HG03565 (cell line): ENCODE results near the gene NUP188.

Experiments used
- ATAC-seq: cut with Tn5 transposase; IDR thresholded peaks from one replicate; pipeline ENCODE4 v1.9.1; 2021; ENCODE audit warnings: mild to moderate bottlenecking, moderate library complexity; ENCODE audit not compliant: unreplicated experiment

NUP188 gene

DNA sequence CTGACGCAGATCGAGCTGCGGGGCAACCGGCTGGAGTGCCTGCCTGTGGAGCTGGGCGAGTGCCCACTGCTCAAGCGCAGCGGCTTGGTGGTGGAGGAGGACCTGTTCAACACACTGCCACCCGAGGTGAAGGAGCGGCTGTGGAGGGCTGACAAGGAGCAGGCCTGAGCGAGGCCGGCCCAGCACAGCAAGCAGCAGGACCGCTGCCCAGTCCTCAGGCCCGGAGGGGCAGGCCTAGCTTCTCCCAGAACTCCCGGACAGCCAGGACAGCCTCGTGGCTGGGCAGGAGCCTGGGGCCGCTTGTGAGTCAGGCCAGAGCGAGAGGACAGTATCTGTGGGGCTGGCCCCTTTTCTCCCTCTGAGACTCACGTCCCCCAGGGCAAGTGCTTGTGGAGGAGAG is 31.3 kb upstream of the NUP188 start:
- no peak for ATAC-seq

DNA sequence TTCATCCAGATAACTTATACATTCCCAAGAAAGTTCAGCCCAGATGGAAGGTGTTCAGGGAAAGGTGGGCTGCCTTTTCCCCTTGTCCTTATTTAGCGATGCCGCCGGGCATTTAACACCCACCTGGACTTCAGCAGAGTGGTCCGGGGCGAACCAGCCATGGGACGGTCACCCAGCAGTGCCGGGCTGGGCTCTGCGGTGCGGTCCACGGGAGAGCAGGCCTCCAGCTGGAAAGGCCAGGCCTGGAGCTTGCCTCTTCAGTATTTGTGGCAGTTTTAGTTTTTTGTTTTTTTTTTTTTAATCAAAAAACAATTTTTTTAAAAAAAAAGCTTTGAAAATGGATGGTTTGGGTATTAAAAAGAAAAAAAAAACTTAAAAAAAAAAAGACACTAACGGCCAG is 30.8 kb upstream of the NUP188 start:
- no peak for ATAC-seq

DNA sequence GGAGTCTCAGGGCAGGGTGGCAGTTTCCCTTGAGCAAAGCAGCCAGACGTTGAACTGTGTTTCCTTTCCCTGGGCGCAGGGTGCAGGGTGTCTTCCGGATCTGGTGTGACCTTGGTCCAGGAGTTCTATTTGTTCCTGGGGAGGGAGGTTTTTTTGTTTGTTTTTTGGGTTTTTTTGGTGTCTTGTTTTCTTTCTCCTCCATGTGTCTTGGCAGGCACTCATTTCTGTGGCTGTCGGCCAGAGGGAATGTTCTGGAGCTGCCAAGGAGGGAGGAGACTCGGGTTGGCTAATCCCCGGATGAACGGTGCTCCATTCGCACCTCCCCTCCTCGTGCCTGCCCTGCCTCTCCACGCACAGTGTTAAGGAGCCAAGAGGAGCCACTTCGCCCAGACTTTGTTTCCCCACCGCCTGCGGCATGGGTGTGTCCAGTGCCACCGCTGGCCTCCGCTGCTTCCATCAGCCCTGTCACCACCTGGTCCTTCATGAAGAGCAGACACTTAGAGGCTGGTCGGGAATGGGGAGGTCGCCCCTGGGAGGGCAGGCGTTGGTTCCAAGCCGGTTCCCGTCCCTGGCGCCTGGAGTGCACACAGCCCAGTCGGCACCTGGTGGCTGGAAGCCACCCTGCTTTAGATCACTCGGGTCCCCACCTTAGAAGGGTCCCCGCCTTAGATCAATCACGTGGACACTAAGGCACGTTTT is 30.2 kb upstream of the NUP188 start:
- ATAC-seq: no peak

DNA sequence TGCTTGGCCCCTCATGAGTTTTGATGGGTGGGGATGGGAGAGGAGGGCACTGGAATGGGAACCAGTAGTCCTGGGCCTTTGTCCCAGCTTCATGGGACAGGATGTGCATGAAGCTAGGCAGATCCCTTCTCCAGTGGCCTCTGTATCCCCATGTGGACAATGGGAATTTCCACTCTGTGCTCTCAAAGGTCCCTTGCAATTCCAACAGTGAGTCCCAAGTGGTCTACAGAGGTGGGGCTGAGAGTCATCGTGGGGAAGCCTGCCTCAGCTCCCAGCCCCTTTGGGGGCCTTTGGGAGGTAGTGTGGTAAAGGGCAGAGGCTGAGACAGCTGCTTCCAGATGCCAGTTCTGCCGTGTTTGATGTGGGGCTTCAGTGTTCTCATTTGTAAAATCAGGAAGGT is 28.6 kb upstream of the NUP188 start:
- no peak for ATAC-seq

DNA sequence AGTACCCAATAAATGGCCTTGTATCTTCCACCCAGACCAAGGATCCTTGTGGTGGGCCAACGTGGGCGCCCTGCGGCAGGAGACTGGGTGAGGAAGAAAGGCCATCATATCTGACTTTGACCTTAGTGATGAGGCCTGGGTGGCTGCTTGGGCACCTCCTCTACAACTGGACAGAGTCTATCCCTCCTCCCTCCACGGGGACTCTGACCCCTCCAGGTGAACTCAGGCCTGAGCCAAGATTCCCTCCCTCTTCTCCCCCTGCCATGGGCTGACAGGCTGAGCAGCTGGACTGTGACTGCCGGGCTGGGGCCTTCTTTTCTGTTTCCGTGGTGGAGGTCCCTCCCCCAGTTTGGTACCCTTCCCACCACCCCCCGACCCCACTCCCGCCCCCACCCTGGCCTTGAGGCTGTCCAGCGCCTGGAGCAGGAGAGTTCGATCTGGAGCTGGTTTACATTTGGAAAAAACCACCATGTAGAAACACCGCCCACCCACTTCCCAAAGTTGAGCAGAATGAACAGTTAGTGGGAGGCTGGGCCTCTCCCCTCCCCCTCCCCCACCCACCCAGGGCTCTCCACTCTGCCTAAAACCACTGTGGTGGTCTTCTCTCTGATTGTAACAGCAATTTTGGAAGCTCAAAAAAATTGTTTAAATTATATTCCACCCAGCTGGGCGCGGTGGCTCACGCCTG is 28.0 kb upstream of the NUP188 start:
- no peak for ATAC-seq

DNA sequence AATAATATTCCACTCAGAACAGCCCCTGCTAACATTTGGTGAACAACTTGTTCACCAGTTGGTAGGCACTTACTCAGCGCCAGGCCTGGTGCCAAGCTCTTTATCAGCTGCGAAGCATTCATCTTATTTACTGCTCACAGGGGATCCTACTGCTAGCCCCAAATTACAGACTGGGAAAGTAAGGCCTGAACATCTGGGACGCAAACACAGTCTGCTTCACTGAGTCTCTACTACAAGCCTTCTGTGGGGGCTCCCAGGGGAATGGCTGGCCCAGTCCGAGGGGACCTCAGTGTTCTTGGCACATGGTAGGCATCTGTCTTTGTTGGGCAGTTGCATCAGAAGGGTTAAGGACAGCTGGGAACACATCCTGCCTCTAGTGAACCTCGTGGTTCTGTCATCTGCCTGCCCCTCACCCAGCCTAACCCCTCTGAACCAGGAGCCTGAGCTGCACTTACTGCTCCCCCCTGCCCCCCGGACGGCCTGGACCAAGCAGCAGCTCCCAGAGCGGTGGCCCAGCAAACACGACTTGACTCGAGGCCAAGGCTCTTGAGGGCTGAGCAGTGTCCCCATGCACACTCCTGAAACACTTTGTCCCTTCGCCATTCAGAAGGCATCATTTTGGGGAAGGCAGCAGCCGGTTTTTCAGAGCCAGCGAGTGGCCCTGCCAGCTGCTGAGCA is 27.0 kb upstream of the NUP188 start, which contains the start of gene PHYHD1:
PHYHD1 (plus strand) TSS at position 602 of the 678 bp plus-strand sequence. CDS start 1,342 bp downstream, outside the sequence.
- ATAC-seq: no peak

GRCh38 chr9:128921881-128922763 is 25.4 kb upstream of the NUP188 start:
- no peak for ATAC-seq

DNA sequence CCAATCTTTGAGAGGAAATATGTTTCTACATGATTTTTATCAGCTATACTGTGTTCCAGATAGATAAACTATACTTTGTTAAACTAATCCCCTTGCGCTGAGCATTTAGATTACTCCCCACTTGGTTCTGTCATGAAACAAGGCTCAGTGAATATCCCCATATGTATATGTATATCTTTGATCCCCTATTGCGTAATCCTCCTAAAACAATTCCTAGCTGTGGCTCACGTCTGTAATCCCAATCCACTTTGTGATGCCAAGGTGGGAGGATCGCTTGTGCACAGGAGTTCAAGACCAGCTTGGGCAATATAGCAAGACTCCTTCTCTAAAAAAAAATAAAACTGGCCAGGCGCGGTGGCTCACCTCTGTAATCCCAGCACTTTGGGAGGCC is 24.0 kb upstream of the NUP188 start:
- no peak for ATAC-seq

- ATAC-seq: no peak
Measured at GRCh38 chr9:128927731-128928411, 19.6 kb upstream of the NUP188 start.

GRCh38 chr9:128928624-128929023 is 18.9 kb upstream of the NUP188 start:
- ATAC-seq: no peak

DNA sequence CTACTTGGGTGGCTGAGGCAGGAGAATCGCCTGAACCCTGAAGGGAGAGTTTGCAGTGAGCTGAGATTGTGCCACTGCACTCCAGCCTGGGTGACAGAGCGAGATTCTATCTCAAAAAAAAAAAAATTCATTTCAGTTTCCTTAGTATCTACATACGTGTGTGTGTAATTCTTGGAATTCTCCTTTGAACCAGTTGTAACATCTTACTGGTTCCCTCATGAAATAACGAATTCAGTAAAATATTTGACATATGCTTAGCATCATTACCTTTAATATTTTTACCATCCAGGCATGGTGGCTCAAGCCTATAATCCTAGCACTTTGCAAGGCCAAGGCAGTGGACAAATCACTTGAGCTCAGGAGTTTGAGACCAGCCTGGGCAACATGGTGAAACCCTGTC is 17.9 kb upstream of the NUP188 start:
- no peak for ATAC-seq

DNA sequence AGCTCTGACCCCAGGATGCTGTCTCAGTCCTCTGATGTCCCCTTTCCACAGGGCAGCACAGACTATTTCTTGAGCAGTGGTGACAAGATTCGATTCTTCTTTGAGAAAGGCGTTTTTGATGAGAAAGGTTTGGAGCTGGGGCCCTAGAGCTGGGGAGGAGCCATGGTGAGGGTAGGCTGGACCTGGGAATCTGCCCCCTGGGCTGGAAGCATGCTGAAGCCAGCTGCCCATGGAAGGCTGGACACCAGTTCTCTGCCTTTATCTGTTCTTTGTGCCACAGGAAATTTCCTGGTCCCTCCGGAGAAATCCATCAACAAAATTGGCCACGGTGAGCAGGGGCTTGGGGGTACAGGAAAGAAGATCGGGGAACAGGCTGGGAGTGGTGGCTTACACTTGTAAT is 13.8 kb upstream of the NUP188 start:
- ATAC-seq: no peak

DNA sequence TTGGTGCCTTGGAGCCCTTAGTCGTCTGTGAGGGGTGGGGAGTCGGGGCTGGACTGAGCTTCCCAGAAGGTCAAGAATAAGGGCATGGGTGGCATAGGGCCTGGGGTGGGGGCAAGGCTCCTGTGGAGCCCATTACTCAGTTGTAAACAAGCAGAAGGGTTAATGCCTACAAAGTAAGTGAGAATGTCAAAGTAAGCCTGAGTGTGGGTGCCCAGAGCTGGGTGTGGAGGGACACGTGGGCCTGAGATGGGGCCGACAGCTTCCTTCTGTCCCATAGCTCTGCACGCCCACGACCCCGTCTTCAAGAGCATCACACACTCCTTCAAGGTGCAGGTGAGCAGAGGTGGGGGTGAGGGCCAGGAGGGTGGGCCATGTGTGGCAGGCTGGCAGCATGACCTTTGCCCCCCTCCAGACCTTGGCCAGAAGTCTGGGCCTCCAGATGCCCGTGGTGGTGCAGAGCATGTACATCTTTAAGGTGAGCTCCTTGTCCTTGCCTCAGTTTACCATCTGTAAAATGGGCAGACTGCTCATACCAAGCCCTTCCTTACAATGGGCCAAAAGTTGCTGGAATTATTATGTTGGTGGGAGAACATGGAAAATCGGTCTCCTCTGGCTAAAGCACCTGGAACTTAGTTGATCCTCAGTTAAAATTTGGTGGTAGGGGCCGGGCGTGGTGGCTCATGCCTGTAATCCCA is 11.2 kb upstream of the NUP188 start:
- no peak for ATAC-seq

DNA sequence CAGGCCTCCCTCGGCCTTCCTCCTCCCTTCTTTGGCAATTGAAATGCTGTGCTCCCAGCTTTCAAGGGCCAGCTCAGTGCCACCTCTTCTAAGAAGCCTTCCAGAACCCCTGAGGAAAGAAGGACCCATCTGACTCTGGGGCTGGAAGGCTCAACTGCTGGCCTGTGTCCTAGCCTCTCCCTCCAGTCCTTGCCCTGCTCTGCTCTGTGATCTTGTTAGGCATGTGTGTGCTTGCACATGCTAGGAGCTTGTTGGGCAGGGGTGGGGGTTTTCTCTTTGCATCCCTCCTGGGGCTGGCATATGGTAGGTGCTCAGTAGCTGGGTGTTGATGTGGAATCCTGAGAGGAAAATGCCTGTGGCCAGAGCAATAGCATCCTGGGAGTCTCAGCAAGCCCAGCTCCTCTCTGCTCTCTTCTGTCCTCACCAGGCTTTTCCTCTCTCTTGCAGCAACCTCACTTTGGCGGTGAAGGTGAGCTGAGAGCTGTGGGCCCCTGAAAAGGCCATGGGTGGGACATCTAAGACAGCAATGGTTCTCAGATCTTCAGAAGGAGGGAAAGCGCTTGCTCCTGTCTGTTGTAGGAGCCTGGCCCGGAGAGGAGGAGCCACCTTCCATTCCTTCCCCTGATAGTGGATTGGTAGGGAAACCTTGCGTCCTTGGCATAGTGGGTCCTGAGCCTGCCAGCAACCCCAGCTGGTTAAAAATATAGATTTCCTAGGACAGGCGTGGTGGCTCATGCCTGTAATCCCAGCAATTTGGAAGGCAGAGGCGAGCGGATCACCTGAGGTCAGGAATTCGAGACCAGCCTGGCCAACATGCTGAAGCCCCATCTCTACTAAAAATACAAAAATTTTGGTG is 10.0 kb upstream of the NUP188 start:
- ATAC-seq: no peak

GRCh38 chr9:128940271-128940921 is 7.1 kb upstream of the NUP188 start:
- ATAC-seq: no peak

DNA sequence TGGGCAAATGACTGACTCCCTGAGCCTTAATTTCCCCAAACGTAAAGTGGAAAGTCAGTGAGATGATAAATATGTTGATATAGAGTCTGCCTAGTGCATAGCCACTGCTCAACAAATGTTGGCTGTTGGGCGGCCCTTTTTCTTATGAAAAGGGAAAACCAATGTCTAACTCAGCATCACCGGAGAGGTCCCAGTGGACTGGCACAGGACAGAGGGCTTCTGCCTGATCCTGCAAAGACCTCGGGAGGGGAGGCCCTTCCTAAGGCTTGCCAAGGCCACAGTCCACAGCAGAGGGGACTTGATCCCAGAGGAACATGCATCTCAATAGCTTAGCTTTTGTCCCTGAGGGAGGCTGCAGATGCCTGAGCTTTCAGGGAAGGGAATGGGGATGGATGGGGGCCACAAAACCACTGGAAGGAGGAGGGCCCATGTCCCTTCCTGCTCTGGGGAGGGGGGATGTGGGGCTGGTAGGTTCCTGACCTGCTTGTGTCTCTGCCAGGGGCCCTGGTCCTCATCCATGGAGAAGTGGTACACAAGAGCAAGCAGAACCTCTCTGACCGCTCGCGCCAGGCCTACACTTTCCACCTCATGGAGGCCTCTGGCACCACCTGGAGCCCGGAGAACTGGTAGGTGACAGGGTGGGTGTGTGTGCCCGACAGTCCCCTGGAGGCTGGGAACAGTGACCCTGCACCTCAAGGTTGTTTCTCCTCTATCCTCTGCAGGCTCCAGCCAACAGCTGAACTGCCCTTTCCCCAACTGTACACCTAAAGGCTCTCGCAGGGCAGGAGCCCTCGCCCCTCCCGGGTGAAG is 6.3 kb upstream of the NUP188 start:
- ATAC-seq: no peak

DNA sequence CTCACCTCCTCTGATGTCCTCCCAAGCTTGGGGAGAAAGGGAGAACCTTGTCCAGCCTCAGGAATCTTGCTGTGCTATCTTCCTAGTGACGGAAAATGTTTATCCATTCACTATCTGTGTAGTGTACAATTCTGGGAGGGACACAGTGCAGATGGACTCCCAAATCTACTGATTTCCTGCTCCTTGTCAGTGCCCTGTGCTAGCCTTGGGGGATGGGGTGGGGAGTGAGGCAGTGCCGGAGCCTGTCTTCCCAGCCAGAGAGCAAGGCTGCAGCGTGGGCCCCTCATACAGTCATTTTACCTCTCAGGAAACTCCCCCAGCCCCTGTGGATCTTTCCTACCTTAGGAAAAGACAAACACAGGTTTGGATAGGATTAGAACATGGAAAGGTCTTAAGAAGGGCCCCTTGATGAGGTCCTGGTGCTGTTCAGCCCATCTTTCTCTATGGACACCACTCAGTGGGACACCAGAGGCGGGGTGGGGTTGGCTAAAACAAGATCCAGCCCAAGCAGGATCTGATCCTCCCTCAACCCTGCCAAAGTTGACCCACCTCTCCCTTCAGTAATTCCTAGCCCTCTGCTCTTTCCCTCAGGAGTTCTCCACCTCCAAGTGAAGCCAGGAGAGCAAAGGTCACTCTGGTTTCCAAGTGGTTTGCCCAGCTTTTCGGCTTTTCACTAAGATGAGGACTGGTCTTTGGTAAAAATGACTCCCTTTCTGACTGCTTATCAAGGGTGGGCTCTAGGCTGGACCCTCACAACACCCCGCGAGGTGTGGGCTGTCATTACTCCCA is 3.5 kb upstream of the NUP188 start:
- ATAC-seq: no peak
